ENCODE data around the gene ZNF727. TPM values are rescaled to one million over a fixed set of nuclear protein-coding genes. Genes with fewer than 3 reads are reported as not detected.
"Not testable (repeated sequence)": the region's sequence is repeated elsewhere in the genome, so short reads cannot be mapped to it uniquely, and the experiment has no call there.

Gene ZNF727
- not detected in 2 replicates for total RNA-seq

DNA sequence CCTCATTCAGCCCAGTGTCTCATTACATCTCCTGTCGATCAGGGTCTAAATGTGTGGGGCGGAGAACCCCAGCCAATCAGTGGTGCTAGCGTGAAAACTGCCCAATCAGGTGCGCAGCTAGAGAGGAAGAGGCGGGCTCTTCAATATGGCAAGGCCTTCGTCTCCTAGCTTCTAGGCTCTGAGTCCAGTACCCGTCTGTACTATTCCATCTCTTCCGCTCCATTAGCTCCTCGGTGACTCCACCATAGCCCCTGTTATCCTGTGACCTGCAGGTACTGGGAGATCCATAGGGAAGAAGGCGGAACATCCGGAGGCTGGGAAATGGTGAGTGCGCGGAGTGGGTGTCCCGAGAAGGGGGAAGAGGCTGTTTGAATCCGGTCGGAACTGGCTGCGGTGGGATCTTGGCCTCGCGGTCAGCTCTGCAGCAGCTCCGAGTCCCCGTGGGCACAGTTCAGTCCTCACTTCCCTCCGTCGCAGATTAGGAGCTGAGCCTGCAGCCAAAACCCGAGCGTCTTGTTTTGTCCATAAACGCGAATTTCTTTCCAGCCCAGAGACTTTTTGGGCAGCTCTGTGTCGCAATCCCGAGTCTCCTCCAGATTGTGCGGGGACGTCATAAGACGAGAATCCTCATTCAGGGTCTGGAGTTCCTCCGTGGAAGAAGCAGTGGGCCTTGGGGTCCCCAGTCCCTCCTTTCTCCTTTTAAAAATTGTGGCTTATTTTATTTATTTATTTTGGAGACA is at the start of gene ZNF727:
TSS of gene ZNF727 (plus strand) at position 134 of the 740 bp plus-strand sequence. CDS start at position 322, 188 bp downstream.
- no peak for DNase-seq (ENCODE audit: low read depth, low spot score)

DNA sequence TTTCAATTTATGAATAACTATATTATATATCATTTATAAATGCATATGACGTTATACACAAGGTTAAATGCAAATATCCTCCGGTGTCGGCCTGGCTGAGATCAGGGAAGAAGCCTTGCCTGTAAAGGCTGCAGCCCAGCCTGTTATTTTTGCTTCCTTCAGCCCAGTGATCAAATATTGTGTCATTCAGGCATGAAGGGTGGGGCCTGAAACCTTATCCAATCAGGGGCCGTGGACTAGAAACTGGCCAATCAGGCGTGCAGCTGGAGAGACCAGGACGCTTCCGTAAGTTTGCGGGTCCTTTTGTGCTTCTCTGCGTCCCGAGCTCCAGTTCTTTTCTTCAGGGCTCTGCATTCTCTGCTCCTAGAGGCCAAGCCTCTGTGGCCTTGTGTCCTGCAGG is 46.7 kb upstream of the ZNF727 start, which contains the start of gene ZNF722:
TSS of gene ZNF722 (plus strand) at position 301 of the 400 bp plus-strand sequence. CDS start 113 bp downstream, outside the sequence.
- DNase-seq (ENCODE audit: low read depth, low spot score), result no peak

DNA sequence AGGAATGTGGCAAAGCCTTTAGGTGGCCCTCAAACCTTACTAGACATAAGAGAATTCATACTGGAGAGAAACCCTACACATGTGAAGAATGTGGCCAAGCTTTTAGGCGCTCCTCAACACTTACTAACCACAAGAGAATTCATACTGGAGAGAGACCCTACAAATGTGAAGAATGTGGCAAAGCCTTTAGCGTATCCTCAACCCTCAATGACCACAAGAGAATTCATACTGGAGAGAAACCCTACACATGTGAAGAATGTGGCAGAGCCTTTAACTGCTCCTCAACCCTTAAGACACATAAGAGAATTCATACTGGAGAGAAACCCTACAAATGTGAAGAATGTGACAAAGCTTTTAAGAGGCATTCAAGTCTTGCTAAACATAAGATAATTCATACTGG is 29.7 kb upstream of the ZNF727 start:
- not testable (repeated sequence) for DNase-seq (ENCODE audit: low read depth, low spot score)

DNA sequence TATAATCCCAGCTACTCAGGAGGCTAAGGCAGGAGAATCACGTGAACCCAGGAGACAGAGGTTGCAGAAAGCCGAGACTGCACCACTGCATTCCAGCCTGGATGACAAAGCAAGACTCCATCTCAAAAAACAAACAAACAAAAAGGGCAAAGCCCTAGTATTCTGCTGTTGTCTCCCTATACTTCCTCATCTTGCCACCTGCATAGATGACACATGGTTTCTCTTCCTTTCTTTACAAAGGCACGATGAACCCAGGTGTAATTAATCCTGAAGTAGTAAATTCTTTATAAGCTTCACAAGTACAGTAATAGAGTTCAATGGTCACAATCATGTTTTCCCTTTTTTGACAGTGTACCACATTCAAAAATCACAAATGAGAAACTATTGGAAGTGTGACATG is 9.8 kb upstream of the ZNF727 start:
- DNase-seq (ENCODE audit: low read depth, low spot score), result no peak

DNA sequence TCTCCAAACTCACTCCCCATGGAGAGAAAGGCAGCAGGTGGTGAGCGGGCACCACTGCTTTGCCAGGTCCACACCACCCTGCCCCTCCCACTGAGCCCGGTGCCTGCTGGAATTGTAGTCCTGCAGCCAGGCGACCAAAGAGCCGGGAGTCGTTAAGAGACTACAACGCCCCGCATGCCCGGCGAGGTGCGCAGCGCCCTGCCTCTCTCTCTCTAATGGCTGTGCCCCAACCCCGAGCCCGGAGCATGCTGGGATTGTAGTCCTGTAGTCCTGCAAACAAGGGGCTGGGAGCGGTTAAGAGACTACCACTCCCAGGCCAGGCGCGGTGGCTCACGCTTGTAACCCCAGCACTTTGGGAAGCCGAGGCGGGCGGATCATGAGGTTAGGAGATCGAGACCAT is 8.1 kb upstream of the ZNF727 start:
- no peak for DNase-seq (ENCODE audit: low read depth, low spot score)

DNA sequence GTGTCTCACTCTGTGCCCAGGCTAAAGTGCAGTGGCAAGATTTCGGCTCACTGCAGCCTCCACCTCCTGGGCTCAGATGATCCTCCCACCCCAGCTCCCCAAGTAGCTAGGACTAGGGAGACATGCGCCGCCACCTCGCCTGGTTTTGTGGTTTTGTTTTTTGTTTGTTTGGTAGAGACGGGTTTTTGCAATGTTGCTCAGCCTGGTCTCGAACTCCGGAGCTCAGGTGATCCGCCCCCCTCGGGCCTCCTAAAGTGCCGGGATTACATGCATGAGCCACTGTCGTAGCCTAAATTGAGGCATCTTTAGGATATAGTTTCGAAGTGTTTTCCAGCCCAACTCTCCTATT is 781 bp downstream of the ZNF727 start:
- DNase-seq (ENCODE audit: low read depth, low spot score), result no peak

DNA sequence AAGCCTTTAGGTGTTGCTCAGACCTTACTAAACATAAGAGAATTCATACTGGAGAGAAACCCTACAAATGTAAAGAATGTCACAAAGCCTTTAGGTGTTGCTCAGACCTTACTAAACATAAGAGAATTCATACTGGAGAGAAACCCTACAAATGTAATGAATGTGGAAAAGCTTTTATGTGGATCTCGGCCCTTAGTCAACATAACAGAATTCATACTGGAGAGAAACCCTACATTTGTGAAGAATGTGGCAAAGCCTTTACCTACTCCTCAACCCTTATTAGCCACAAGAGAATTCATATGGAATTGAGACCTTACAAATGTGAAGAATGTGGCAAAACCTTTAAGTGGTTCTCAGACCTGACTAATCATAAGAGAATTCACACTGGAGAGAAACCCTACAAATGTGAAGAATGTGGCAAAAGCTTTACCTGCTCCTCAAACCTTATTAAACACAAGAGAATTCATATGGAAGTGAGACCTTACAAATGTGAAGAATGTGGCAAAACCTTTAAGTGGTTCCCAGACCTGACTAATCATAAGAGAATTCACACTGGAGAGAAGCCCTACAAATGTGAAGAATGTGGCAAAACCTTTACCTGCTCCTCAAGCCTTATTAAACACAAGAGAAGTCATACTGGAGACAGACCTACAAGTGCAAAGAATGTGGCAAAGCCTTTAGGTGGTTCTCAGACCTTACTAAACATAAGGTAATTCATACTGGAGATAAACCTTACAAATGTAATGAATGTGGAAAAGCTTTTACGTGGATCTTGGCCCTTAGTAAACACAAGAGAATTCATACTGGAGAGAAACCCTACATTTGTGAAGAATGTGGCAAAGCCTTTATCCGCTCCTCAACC is 32.8 kb downstream of the ZNF727 start:
- not testable (repeated sequence) for DNase-seq (ENCODE audit: low read depth, low spot score)

DNA sequence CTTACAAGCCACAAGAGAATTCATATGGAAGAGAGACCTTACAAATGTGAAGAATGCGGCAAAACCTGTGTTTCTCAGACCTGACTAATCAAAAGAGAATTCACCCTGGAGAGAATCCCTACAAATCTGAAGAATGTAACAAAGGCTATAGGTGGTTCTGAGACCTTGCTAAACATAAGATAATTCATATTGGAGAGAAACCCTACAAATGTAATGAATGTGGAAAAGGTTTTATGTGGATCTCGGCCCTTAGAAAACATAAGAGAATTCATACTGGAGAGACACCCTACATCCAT is 33.4 kb downstream of the ZNF727 start:
- no peak for DNase-seq (ENCODE audit: low read depth, low spot score)

DNA sequence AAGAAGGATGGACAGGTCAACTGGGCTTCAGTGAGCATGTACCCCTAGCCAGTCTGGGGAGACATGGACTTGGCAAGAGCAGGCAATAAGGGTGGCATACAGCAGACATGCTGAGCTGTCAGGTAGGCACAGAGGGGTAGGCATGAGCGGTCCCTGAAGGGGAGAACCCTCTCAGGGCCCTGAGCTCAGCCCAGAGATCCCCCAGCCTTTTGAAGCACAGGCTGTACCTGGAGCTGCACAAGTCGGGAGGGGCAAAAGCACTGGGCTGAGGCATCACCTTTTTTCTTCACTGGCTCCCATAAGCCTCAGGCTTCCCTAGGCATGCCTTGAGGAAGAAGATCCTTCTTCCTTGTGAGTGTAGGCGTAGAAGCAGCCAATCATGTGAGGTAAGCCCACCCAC is 42.3 kb downstream of the ZNF727 start:
- no peak for DNase-seq (ENCODE audit: low read depth, low spot score)

DNA sequence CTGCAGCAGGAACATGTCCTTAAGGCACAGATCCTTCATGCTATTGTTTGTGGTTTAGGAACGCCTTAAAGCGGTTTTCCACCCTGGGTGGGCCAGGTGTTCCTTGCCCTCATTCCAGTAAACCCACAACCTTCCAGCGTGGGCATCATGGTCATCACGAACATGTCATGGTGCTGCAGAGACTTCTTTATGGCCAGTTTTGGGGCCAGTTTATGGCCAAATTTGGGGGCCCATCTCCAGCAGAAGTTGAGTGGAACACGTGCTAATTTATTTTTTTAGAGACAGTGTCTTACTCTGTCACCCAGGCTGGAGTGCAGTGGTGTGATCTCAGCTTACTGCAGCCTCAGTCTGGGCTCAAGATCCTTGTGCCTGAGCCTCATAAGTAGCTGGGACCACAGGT is 43.6 kb downstream of the ZNF727 start:
- not testable (repeated sequence) for DNase-seq (ENCODE audit: low read depth, low spot score)

Other genes with a start within 250 kb of the ZNF727 start
- not detected in 2 replicates for gene ZNF722, start 46.6 kb upstream of the ZNF727 start, total RNA-seq
- gene ZNF735, start 161.8 kb downstream of the ZNF727 start, total RNA-seq, result not detected in 2 replicates
- not detected in 2 replicates for gene ZNF679, start 183.0 kb downstream of the ZNF727 start, total RNA-seq

Data from pulmonary artery endothelial cell (primary cell).